Skeletal muscle tissue (tissue), 4 donors: Measurements from ENCODE around the gene RGS13. TPM values are rescaled to one million over a fixed set of nuclear protein-coding genes. Genes with fewer than 3 reads are reported as not detected.

Experiments
- H3K27ac ChIP-seq: one replicate; pipeline ENCODE4 v1.7.0; 2013; ENCODE audit warnings: mild to moderate bottlenecking, low read depth, low read length, inconsistent platforms
- H3K27me3 ChIP-seq, 3 donors: one replicate each; pipeline ENCODE4 v1.7.0; 2013; ENCODE audit warnings: low read length in 3 of 3; ENCODE audit not compliant: control insufficient read depth in 3 of 3, insufficient read depth in 3 of 3
- H3K36me3 ChIP-seq, 3 donors: one replicate each; pipeline ENCODE4 v1.7.0; 2013; ENCODE audit warnings: low read length in 3 of 3; ENCODE audit not compliant: control insufficient read depth in 3 of 3, insufficient read depth in 3 of 3
- H3K4me1 ChIP-seq, 3 donors: one replicate each; pipeline ENCODE4 v1.7.0; 2013; ENCODE audit warnings: low read length in 3 of 3, mild to moderate bottlenecking in 3 of 3; ENCODE audit not compliant: control insufficient read depth in 3 of 3, insufficient read depth in 3 of 3
- H3K4me3 ChIP-seq, 3 donors: one replicate each; pipeline ENCODE4 v1.7.0; 2013; ENCODE audit warnings: low read length in 3 of 3
- H3K9ac ChIP-seq, 3 donors: one replicate each; pipeline ENCODE4 v1.7.0; 2013; ENCODE audit warnings: low read length in 3 of 3, mild to moderate bottlenecking in 3 of 3, moderate library complexity in 2 of 3, low read depth in 1 of 3
- H3K9me3 ChIP-seq, 3 donors: one replicate each; pipeline ENCODE4 v1.7.0; 2013; ENCODE audit warnings: low read length in 3 of 3; ENCODE audit not compliant: control insufficient read depth in 3 of 3
- total RNA-seq: library from RNA; depleted of rRNA; stranded (reverse); fragments of >200 nt; gene quantifications from one replicate; pipeline ENCODE4 v1.2.3, GENCODE V29; 2014
- donor health status: Osteomylitis.

Gene RGS13
- total RNA-seq, 1 donor from 2014 or later: under 0.01 TPM

DNA sequence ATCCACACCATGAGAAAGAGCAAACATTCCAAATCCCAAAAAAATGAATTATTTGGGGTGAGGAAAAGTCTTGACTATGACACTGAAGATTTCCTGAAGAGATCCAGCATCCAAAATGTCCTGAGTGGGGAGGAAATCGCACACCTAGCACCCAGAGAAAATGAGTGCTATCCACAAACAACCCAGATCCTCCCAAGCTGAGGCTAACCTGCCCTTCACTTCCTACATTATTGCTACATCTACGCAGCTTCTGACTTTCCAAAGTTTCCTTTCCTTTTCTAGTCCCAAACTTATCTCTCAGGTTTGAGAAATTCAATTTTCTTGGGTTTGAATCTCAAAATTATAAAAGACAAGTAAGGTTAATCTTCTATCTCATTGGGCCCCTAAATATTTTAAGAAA is 906 bp upstream of the RGS13 start:
- H3K4me1 ChIP-seq: no peaks in the 10 kb centered on the region
- no peak overlapping the region for H3K27ac ChIP-seq
- no peaks in the 10 kb centered on the region for H3K9me3 ChIP-seq
- H3K36me3 ChIP-seq: no peaks in the 10 kb centered on the region
- no peaks in the 10 kb centered on the region for H3K27me3 ChIP-seq
- no peak overlapping the region for H3K4me3 ChIP-seq
- no peak overlapping the region for H3K9ac ChIP-seq

DNA sequence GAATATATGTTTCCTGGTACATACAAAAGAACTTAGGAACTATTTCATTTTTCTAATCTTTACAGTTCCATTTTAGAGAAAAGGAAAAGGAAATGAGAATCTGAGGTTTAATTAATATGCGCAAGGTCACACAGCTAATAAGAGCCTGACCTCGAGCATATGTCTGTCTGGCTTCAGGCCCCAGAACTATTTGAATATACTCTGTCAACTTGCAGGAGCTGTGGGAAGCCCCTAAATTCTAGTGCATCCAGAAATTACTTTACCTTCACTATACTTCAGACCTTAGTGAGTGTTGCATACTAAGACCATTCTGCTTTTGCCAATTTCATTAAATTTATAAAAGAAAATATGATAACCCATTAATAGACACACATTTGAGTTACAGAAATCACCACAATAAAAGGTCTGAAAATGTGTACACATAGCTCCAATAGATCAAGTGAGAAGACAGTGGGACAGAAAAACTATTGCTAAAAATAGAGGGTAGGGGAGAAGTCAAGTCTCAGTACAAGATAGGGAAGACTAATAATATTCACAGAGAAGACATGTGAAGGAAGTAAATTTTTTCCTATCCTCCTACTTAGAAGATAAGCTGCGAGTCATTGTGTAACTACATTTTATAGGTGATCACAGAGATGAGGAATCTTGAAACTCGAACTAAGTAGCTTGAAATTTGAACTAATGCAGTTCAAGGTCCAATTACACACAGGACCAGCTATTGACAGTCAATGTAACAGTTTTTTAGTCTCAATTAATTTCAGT is 3.8 kb downstream of the RGS13 start:
- no peaks in the 10 kb centered on the region for H3K9me3 ChIP-seq
- H3K4me1 ChIP-seq: no peaks in the 10 kb centered on the region
- H3K27me3 ChIP-seq: no peaks in the 10 kb centered on the region
- no peak overlapping the region for H3K9ac ChIP-seq
- H3K27ac ChIP-seq: no peak overlapping the region
- no peaks in the 10 kb centered on the region for H3K36me3 ChIP-seq
- no peak overlapping the region for H3K4me3 ChIP-seq

DNA sequence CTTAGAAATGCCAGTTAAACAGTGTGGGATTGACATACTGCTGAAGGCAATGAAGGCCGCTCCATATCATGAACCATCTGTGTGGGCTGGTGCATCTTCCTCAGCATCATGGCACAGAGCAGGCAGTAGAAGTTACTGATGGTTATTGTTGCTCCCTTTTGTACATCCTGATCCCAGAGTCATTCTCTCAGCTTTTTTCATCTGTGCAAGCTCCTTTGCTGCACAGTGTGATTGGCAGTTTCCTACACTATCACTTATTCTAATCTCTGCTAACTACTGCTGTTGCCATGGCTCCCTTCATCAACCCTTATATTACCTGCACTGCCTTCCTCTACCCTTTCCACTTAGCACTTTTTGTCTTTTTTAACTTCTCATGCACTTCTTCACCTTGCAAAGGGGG is 16.2 kb downstream of the RGS13 start:
- H3K4me3 ChIP-seq: no peak overlapping the region
- H3K36me3 ChIP-seq: no peaks in the 10 kb centered on the region
- H3K9ac ChIP-seq: no peak overlapping the region
- H3K4me1 ChIP-seq: no peaks in the 10 kb centered on the region
- no peaks in the 10 kb centered on the region for H3K9me3 ChIP-seq
- H3K27ac ChIP-seq: no peak overlapping the region
- no peaks in the 10 kb centered on the region for H3K27me3 ChIP-seq

DNA sequence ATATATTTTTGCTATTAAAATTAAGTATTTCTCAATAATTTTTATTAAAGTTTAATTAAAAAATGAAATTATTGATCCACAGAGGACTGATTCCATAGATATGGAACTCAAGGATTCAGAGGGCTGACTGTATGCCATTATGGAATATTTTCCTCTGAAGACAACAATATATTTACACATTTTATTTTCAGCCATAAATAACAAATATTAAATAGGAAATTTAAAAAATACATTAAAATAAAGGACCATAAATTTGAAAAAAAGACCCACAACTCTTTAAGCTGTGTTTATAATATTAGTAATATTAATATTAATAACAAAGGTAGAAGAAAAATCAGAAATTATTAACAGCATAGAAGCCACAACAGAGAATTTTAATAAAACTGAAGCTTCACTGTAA is 18.2 kb downstream of the RGS13 start:
- no peak overlapping the region for H3K27ac ChIP-seq
- no peaks in the 10 kb centered on the region for H3K36me3 ChIP-seq

DNA sequence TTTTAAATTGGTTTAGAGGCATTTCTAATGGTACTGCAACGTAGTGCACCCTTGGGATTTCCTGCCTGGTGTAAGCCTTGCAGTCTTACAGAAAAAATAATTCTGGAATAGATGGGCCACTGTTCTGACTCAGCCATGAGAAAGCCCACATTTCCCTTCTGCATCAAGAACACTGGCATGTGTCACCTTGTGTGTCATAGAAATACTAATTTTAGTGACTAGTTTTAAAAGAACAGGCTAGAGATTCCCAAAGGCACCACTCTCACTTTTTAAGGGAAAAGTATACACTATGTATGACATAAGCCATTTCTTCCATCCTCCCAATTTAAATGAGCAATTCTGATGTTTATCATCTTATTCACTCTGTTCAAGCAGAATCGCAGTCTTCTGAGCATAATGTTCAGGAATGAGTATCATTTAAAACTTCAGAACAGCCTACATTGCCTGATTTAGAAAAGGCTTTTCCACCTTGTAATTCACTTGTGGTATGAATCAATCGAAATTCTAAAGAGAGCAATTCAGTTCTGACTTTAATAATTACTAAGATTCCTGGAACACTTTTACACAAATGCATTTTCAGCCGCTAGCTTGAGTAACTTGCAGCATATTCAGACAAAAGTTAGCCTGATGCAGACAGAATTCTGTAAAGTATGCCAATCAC is 18.8 kb downstream of the RGS13 start:
- Histone ChIP-seq H3K4me3 (no peak overlapping the region), H3K27me3 (no peaks in the 10 kb centered on the region), H3K4me1 (no peaks in the 10 kb centered on the region), H3K27ac (no peak overlapping the region), H3K36me3 (no peaks in the 10 kb centered on the region), H3K9ac (no peak overlapping the region), H3K9me3 (no peaks in the 10 kb centered on the region)

More for the DNA sequence above, 18.2 kb downstream of the RGS13 start:
- Histone ChIP-seq H3K9me3 (no peaks in the 10 kb centered on the region), H3K4me1 (no peaks in the 10 kb centered on the region), H3K9ac (no peak overlapping the region), H3K27me3 (no peaks in the 10 kb centered on the region), H3K4me3 (no peak overlapping the region)

DNA sequence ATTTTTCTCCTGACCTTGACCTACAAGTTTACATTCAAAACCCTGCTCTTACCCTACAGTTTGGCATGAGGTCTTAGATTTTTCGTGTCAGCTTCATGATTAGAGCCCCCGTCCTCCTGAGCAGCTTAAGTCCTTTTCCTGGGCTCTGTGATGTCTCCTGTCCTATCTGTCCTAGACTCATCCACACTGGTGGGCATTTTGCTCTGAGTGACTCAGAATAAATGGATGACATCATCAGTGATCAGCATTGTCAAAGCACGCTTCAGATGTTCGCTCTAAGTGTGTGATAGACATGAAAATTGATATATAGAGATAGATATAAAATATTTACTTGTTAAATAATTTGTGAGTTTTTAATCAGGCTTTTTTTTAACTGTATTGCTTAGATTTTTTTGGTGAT is 21.8 kb downstream of the RGS13 start:
- no peak overlapping the region for H3K27ac ChIP-seq
- H3K27me3 ChIP-seq: no peaks in the 10 kb centered on the region
- no peaks in the 10 kb centered on the region for H3K9me3 ChIP-seq
- no peak overlapping the region for H3K4me3 ChIP-seq
- H3K4me1 ChIP-seq: no peaks in the 10 kb centered on the region
- H3K36me3 ChIP-seq: no peaks in the 10 kb centered on the region
- H3K9ac ChIP-seq: no peak overlapping the region

DNA sequence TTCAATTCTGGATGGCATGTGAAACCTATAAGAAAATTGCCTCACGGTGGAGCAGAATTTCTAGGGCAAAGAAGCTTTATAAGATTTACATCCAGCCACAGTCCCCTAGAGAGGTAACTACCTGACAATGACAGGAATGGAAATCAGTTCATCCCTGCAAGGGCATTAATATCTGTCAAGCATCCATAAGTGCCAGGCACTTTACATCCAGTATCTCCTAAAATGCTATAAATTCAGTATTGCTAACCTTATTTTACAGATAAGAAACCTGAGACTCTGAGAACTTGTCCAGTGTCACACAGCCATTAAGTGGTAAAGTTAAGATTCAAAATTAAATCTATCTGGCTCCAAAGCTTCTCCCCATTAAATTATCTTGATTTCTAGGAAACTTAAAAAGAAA is 22.3 kb downstream of the RGS13 start:
- Histone ChIP-seq H3K36me3 (no peaks in the 10 kb centered on the region), H3K4me3 (no peak overlapping the region), H3K9ac (no peak overlapping the region), H3K27me3 (no peaks in the 10 kb centered on the region), H3K9me3 (no peaks in the 10 kb centered on the region), H3K27ac (no peak overlapping the region), H3K4me1 (no peaks in the 10 kb centered on the region)

DNA sequence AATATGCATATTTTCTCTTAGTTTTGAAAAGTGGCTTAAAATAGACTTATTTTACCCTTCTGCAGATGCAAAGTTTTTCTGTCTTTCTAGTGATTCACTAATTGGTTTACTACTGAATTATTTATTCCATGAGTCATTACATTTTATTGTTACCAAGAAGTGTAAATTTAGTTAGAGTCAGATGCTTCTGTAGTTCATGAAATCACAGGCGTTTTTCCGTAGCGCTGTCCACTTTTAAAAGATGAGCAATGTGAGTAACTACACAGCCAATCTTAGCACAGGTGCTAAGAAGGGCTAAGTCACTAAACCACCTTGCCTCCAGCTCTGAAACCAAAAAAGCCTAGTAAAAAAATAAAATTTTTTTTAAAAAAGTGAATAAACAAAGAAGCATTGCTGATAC is 24.7 kb downstream of the RGS13 start:
- Histone ChIP-seq H3K9me3 (no peaks in the 10 kb centered on the region), H3K27me3 (no peaks in the 10 kb centered on the region), H3K4me1 (no peaks in the 10 kb centered on the region), H3K4me3 (no peak overlapping the region), H3K9ac (no peak overlapping the region), H3K36me3 (no peaks in the 10 kb centered on the region), H3K27ac (no peak overlapping the region)

DNA sequence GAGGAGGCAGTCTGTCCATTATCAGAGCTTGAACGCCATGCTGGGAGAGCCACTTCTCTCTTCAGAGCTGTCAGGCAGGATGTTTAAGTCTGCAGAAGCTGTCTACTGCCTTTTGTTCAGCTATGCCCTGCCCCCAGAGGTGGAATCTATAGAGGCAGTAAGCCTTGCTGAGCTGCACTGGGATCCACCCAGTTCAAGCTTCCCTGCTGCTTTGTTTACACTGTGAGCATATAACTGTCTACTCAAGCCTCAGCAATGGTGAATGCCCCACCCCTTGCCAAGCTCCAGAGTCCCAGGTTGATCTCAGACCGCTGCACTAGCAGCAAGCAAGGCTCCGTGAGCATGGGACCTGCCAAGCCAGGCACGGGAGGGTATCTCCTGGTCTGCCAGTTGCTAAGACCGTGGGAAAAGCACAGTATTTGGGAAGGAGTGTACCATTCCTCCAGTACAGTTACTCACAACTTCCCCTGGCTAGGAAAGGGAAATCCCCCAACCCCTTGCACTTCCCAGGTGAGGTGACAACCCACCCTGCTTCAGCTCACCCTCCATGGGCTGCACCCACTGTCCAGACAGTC is 32.5 kb downstream of the RGS13 start:
- Histone ChIP-seq H3K4me1 (no peaks in the 10 kb centered on the region), H3K27ac (no peak overlapping the region), H3K27me3 (no peaks in the 10 kb centered on the region), H3K4me3 (no peak overlapping the region), H3K9ac (no peak overlapping the region), H3K9me3 (no peaks in the 10 kb centered on the region), H3K36me3 (no peaks in the 10 kb centered on the region)

DNA sequence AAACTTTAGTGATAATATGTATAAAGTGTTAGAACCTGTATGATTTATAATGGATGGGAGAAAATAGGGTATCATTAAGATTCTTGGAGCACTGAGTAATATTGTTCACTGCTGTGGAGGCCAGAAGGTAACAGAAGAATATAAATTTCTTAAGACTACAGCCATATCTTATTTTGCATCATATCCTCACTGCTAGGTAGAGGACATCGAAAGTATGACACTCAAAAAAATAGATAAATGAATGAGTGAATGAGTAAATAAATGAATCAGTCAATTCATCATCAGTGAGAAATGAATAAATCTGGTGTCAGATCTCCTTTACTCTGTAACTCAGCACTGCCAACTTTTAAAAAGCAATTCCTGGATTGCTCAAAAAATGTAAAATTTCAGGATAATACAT is 33.2 kb downstream of the RGS13 start:
- no peaks in the 10 kb centered on the region for H3K27me3 ChIP-seq
- no peak overlapping the region for H3K4me3 ChIP-seq
- H3K9ac ChIP-seq: no peak overlapping the region
- H3K27ac ChIP-seq: no peak overlapping the region
- no peaks in the 10 kb centered on the region for H3K9me3 ChIP-seq
- H3K36me3 ChIP-seq: no peaks in the 10 kb centered on the region
- no peaks in the 10 kb centered on the region for H3K4me1 ChIP-seq
